K562 (cell line): Measurements from ENCODE around the gene MAPK13. TPM values are rescaled to one million over a fixed set of nuclear protein-coding genes. Genes with fewer than 3 reads are reported as not detected.
A peak's percentile ranks its signal among the peaks of the same experiment; 100 is the strongest.

Experiments
- CBFA2T2 ChIP-seq: fragments of 450-650 bp; conservative IDR thresholded peaks from 2 replicates; pipeline ENCODE4 v1.6.1; 2017; ENCODE audit warnings: mild to moderate bottlenecking
- CBX1 ChIP-seq: sonication (generic); IDR thresholded peaks from 2 replicates; pipeline ENCODE4 v1.6.1; 2016; ENCODE audit warnings: antibody characterized with exemption, low read depth, mild to moderate bottlenecking
- CREM ChIP-seq: IDR thresholded peaks from 2 replicates; pipeline ENCODE4 v1.6.1; 2014; ENCODE audit warnings: antibody characterized with exemption, low read depth
- E2F1 ChIP-seq: sonication (generic); formaldehyde crosslinking; IDR thresholded peaks from 2 replicates; pipeline ENCODE4 v1.8.1; 2023; ENCODE audit warnings: mild to moderate bottlenecking, missing genetic modification reagents, moderate library complexity
- FUS ChIP-seq: fragments of 200-400 bp; formaldehyde crosslinking; optimal IDR thresholded peaks from 2 replicates; pipeline ENCODE3; 2017; ENCODE audit warnings: low read depth, low read length
- GABPA ChIP-seq: fragments of 200-800 bp; sonication (Bioruptor generic); conservative IDR thresholded peaks from 2 replicates; pipeline ENCODE4 v1.6.1; 2016; ENCODE audit warnings: low read depth, missing genetic modification characterization, missing compliant biosample characterization
- MAZ ChIP-seq, 2 experiments: fragments of 450-650 bp in 1 of 2; sonication (generic) in 1 of 2; formaldehyde crosslinking; IDR thresholded peaks in 1 of 2; conservative IDR thresholded peaks in 1 of 2; 2 replicates each; pipeline versions ENCODE4 v1.4.0 to v1.5.0; 2020; ENCODE audit warnings: mild to moderate bottlenecking in 1 of 2, missing genetic modification reagents in 1 of 2
- MEF2A ChIP-seq: IDR thresholded peaks from 2 replicates; pipeline ENCODE4 v1.6.1; 2011; ENCODE audit warnings: low read depth, mild to moderate bottlenecking, low read length, moderate library complexity; ENCODE audit not compliant: control insufficient read depth
- NR2C2 ChIP-seq, 2 experiments: fragments of 200-800 bp in 1 of 2; sonication (Bioruptor generic) in 1 of 2; sonication (generic) in 1 of 2; formaldehyde crosslinking in 1 of 2; IDR thresholded peaks; 2 replicates each; pipeline versions ENCODE4 v1.6.1 to v1.8.0; 2016 to 2022; ENCODE audit warnings: mild to moderate bottlenecking in 1 of 2, missing compliant biosample characterization in 1 of 2, missing genetic modification characterization in 1 of 2, missing genetic modification reagents in 1 of 2
- PCBP1 ChIP-seq: fragments of 200-400 bp; formaldehyde crosslinking; IDR thresholded peaks from 2 replicates; pipeline ENCODE4 v1.6.1; 2018; ENCODE audit warnings: mild to moderate bottlenecking, low read depth, low read length; ENCODE audit not compliant: poor library complexity, severe bottlenecking
- PPARD ChIP-seq: fragments of 250-450 bp; sonication (Bioruptor Pico); IDR thresholded peaks from 2 replicates; pipeline ENCODE4 v1.8.0; 2022; ENCODE audit warnings: inconsistent platforms, mild to moderate bottlenecking, moderate library complexity
- PRDM10 ChIP-seq: fragments of 450-650 bp; IDR thresholded peaks from 2 replicates; pipeline ENCODE4 v1.6.1; 2018; ENCODE audit not compliant: partially characterized antibody
- ZBTB1 ChIP-seq: sonication (generic); formaldehyde crosslinking; IDR thresholded peaks from 2 replicates; pipeline ENCODE4 v1.8.1; 2023; ENCODE audit warnings: missing genetic modification reagents, low read depth, mild to moderate bottlenecking, borderline replicate concordance
- ZBTB33 ChIP-seq: sonication (generic); formaldehyde crosslinking; IDR thresholded peaks from 2 replicates; pipeline ENCODE4 v1.8.1; 2023; ENCODE audit warnings: mild to moderate bottlenecking, missing genetic modification reagents
- polyA plus RNA-seq, 8 experiments: library from polyadenylated mRNA; depleted of rRNA in 4 of 8; stranded (reverse) in 5 of 8; unstranded in 3 of 8; fragments of >200 nt; fragmentation: Nextera tagmentation in 2 of 8; fragmentation: Illumina TruSeq in 1 of 8; extraction: Ambion mirVana in 2 of 8; extraction: Trizol in 1 of 8; gene quantifications; 2 replicates each; pipeline versions ENCODE4 v1.2.1 to v1.2.3, GENCODE V29; 2011 to 2014; ENCODE audit warnings: inconsistent platforms in 1 of 8, missing spikeins in 1 of 8
- total RNA-seq, 7 experiments: library from RNA; depleted of rRNA in 6 of 7; stranded (reverse); fragments of >200 nt in 6 of 7; fragmentation: Illumina TruSeq in 2 of 7; extraction: Trizol in 2 of 7; gene quantifications; 2 replicates each; pipeline versions ENCODE4 v1.2.1 to v1.2.3, GENCODE V29; 2011 to 2021; ENCODE audit warnings: low replicate concordance in 1 of 7
- TF ChIP-seq, protein P1 (sequence below), 2 experiments: fragments of 450-650 bp in 1 of 2; IDR thresholded peaks; 2 replicates each; pipeline ENCODE4 v1.6.1; 2011 to 2017; ENCODE audit warnings: low read depth in 2 of 2, antibody characterized with exemption in 1 of 2, borderline replicate concordance in 1 of 2, low read length in 1 of 2, mild to moderate bottlenecking in 1 of 2, mixed read lengths in 1 of 2; ENCODE audit not compliant: control insufficient read depth in 1 of 2

The MAPK13 gene
- total and polyA plus RNA-seq, 9 of the 15 experiments (the other 6 are each of a cell fraction or from before 2014, with no cell fraction given): 0.03 to 2.3 (median 0.48) TPM; not detected in 1

GRCh38 chr6:36099869-36100483 lies 30.3 kb upstream of the MAPK13 start (continued):
- TF ChIP-seq, protein P1, sequence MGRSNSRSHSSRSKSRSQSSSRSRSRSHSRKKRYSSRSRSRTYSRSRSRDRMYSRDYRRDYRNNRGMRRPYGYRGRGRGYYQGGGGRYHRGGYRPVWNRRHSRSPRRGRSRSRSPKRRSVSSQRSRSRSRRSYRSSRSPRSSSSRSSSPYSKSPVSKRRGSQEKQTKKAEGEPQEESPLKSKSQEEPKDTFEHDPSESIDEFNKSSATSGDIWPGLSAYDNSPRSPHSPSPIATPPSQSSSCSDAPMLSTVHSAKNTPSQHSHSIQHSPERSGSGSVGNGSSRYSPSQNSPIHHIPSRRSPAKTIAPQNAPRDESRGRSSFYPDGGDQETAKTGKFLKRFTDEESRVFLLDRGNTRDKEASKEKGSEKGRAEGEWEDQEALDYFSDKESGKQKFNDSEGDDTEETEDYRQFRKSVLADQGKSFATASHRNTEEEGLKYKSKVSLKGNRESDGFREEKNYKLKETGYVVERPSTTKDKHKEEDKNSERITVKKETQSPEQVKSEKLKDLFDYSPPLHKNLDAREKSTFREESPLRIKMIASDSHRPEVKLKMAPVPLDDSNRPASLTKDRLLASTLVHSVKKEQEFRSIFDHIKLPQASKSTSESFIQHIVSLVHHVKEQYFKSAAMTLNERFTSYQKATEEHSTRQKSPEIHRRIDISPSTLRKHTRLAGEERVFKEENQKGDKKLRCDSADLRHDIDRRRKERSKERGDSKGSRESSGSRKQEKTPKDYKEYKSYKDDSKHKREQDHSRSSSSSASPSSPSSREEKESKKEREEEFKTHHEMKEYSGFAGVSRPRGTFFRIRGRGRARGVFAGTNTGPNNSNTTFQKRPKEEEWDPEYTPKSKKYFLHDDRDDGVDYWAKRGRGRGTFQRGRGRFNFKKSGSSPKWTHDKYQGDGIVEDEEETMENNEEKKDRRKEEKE (IDR thresholded peaks at IDR 0.05; ENCODE audit: borderline replicate concordance in 1 of 2, control insufficient read depth in 1 of 2, low read depth in 2 of 2, low read length in 1 of 2): no peak
- TF ChIP-seq CREM (0 out of 2 replicates have a peak, but pooled peaks have one; percentile 45), E2F1 (no peak), PPARD (CRISPR knock-in tag) (no peak), MAZ (CRISPR knock-in tag; conservative IDR thresholded peaks at IDR 0.05 in 1 of 2, IDR thresholded peaks at IDR 0.05 in 1 of 2) (no peak), CBX1 (no peak), PRDM10 (peak; percentile 85), ZBTB33 (CRISPR knock-in tag) (0 out of 2 replicates have a peak, but pooled peaks have one; percentile 19), ZBTB1 (CRISPR knock-in tag) (no peak), FUS (no peak), PCBP1 (no peak), MEF2A (no peak), GABPA (tag) (no peak), CBFA2T2 (peak; percentile 75), NR2C2 (CRISPR knock-in tag; IDR thresholded peaks at IDR 0.05) (no peak), NR2C2 (tag; IDR thresholded peaks at IDR 0.05) (no peak)
